Raji (cell line): ENCODE data around the gene PES1.

ENCODE experiments used
- POLR2A ChIP-seq: IDR thresholded peaks from 2 replicates; pipeline ENCODE4 v1.6.1; 2011; ENCODE audit warnings: low read depth, low read length, control low read depth; ENCODE audit not compliant: insufficient read depth

The PES1 gene

DNA sequence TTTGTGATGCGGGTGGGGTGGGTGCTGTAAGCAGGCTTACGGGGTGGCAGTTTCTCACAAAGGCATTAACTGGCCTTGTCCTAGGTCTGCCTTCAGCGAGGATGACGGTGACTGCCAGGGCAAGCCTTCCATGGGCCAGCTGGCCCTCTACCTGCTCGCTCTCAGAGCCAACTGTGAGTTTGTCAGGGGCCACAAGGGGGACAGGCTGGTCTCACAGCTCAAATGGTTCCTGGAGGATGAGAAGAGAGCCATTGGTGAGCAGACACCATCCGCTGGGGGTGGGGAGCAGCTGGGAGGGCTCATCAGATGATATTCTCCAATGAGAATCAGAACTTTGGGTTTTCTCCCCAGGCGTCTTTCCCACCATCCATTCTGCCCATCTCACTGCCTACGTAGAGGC, 21.1 kb upstream of the PES1 start:
- TF ChIP-seq POLR2A: no peak

DNA sequence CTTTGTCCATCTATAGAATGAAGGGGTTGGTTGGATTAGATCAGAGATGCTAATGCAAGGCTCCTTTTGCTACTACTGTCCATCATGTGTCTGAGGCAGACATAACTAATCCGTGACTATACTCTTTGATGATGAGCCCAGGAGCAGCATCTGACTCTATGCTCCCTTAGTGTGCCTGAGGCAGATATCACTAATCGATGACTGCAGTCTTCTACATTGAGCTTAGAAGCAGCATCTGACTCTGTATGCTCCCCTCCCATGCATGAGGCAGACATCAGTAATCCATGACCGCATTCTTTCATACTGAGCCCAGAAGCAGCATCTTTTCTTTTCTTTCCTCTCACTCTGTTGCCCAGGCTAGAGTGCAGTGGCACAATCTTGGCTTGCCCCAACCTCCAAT, 19.5 kb upstream of the PES1 start:
- TF ChIP-seq POLR2A: no peak

DNA sequence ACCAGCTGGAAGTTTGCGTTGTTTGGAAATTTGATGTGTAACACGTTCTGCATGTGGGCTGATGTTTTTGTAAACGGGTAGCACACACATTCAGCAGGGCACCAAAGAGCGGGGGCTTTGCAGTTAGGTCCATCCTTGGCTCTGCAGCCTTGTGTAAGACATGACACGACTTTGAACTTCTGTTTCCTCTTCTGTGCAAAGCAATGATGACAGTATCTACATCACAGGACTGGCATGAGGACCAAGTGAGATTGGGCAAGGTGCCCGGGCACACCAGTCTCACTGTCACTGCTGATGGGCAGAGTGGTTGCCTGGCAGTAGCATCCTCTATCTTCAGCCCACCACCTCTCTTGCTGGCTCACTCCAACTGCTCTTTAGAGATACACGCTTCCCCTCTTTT, 18.6 kb upstream of the PES1 start:
- TF ChIP-seq POLR2A: no peak

DNA sequence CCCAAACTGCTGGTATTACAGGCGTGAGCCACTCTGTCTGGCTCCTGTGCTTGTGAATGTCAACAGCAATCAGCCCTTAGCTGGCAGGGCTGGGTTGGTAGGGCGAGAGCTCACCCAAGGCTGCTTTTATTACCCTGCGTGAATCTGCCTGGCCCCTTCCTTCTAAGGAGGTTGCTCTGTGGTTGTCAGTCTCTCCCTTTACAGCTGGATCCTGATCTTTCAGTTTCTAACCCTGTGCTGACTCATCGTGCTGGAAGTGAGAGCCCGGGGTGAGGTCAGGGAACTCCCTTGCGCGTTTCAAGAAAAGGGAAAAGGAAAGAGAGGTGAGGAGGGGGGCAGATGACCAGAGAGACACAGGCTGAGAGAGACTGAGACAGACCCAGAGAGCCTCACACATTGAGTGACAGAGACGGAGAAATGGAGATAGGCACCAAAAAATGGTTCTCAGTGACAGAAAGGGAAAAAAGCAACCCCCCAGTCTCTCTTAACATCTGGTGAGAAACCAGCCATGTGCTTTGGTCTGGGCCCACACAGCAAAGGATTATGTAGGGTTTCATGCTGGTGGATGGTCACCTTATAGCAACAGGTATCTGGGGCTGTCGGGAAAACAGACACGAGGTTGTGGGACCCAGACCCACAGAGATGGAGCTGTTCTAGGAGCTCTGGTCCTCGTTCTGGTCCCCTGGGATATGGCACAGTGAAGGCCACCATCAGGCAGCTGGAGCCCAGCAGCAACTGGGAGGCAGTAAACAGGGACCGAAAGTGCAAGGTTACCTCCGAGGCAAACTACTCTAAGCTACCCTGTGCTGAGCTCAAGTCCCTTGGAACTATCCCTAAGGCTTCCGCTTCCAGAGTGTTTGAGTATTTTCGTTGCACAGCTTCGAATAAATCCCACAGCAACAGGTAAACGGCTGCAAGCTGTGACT, 17.8 kb upstream of the PES1 start:
- TF ChIP-seq POLR2A: no peak

DNA sequence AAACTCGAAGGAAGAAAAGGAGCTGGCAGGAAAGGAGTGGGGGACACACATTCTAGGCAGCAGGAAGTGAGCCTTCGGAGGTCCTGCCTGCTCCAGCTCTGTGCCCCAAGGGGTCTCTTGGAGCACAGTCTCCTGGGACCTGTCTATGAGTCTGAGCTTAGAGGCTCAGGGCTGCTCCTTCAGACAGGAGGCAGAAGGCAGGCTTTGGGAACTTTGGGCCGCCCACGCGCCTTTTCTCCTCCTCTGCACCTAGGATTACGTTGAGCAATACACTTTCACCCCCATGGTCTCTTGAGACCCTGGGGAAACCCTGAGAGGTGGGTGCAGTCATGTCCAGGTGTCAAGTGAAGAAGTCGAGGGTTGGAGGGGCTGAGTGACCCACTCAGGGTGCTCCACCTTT, 16.2 kb upstream of the PES1 start:
- TF ChIP-seq POLR2A: no peak

DNA sequence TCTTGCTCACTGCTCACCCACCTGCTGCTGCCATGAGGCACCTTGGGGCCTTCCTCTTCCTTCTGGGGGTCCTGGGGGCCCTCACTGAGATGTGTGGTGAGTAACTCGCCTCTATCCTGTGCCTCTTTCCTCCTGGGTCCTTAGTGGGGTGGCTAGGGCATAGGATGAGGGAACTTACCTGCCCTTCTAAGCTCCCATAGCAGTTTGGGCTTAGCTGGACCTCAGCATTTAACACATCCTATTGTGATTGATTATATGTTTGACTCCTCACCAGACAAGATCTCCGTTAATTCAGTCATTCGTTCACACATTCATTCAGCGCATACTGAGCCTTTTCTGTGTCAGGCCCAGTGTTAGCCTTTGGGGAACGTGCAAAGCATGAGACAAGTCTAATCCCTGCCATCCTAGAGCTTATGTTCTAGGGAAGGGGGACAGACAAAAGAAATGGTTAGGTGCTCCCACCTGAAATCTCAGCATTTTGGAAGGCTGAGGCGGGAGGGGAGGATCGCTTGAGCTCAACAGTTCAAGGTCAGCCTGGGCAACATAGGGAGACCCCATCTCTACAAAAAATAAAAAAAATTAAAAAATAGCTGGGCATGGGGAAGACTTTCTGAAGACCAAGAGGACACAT, 15.7 kb upstream of the PES1 start:
- no peak for TF ChIP-seq POLR2A

DNA sequence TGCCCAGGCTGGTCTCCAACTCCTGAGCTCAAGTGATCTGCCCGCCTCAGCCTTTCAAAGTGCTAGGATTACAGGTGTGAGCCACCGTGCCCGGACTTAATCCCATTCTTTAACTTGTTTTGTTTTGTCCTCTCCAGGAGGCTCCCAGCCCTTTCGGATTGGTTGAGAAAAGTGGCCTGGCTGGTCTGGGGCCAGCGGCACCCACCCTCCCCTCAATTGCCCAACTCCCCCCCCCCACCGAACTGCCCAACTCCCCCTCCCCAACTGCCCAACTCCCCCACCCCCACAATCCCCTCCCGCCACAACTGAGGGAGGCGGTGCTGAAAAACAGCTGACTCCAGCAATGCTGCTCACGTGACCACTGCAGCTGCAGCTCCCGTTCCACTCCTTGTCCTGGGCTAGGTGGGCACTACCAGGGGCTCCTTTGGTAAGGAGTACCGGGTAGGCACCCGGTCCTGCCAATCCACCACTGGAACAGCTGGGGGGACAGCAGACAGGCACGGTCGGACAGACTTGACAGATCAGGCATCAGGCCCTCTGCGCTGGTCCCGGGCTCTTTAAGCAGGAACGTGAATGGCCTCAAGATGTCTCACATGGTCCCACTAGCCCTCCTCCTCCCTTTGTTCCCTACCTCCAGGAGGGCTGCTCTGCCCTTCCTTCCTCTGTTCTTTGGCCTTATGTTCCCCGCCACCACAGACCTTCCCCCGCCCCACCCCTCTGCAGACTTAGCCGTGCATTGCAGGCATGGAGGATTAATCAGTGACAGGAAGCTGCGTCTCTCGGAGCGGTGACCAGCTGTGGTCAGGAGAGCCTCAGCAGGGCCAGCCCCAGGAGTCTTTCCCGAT, 15.0 kb upstream of the PES1 start, which contains the start of gene TCN2:
Gene TCN2 (plus strand): TSS at position 720 of the 845 bp plus-strand sequence. CDS start 158 bp downstream, outside the sequence.
- no peak for TF ChIP-seq POLR2A

DNA sequence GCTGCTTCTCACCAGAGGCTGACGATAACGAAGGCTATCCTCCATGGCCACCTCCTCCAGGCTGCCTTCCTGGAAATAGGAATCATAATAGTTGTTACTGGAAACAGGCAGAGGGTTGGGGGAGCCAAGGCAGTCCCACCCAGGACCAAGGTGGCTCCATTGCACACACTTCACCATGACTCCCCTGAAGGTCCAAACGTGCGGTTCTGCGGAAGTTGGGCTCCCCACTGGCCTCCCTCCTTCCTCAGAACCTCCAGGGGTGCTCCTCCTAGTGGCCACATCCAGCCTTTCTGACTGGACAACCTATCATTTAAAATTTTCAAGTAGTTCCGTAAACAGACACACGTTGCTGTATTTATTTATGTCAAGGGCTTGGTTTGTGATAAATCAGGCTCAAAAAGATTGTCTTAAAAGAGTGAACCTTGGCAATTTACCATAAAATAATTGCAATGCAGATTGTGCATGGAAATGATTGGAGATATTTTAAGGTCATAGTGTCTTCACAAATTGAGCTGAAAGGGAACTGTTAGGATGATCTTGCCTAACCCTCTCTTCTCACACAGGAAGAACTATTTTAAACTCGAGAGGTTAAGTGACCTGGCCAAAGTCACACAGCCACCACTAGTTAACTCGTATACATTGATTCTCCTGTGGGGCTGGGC, 13.9 kb upstream of the PES1 start:
- no peak for TF ChIP-seq POLR2A

DNA sequence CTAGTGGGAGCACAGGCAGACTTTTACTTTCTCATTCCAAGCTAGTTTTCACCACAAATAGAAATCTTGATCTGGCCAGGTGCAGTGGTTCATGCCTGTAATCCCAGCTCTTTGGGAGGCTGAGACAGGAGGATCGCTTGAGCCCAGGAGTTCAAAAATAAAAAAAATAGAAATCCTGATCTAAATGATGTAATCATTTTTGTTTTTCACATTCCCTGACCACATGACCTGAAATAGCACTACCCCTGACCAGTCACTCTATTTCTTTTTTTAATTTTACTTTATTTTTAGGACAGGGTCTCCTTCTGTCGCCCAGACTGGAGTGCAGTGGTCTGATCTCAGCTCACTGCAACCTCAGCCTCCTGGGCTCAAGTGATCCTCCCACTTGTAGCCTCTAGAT, 13.0 kb upstream of the PES1 start:
- TF ChIP-seq POLR2A: no peak

DNA sequence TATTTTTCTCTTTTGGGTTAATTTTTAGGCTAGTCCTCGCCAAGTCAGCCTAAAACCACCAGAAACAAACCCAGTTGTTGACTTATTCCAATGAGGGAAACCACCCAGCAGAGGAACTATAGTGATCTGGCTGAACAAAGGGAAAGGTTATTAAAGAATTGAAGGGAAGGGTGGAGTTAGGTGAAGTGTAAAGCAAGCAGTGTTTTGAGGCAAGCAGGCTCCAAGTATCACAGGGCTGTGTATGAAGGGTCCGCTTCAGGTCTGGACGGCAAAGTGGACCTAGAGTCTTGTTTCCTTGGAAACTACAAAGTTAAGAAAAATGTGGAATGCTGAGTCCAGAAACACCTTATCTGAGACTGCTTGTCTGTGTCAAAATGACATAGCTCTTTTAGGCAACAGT, 12.1 kb upstream of the PES1 start:
- no peak for TF ChIP-seq POLR2A

DNA sequence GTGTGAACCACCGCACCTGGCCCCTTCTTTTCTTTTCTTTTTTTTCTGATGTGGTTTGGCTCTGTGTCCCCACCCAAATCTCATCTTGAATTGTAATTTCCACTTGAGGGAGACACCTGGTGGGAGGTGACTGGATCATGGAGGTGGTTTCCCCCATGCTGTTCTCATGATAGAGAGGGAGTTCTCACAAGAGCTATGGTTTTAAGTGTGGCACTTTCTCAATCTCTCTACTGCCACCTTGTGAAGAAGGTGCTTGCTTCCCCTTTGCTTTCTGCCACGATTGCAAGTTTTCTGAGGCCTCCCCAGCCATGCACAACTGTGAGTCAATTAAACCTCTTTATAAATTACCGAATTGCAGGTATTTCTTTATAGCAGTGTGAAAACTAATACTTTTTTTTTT, 10.3 kb upstream of the PES1 start:
- TF ChIP-seq POLR2A: no peak

DNA sequence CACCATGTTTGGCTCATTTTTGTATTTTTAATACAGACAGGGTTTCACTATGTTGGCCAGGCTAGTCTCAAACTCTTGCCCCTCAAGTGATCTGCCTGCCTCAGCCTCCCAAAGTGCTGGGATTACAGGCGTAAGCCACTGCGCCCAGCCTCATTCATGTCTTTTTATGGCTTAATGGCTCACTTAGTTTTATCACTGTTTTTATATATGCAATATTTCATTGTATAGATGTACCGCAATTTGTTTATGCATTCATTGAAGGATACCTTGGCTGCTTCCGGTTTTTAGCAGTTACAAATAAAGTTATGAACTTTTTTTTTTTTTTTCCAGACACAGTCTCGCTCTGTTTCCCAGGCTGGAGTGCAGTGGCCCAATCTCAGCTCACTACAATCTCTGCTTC, 9.8 kb upstream of the PES1 start:
- no peak for TF ChIP-seq POLR2A

DNA sequence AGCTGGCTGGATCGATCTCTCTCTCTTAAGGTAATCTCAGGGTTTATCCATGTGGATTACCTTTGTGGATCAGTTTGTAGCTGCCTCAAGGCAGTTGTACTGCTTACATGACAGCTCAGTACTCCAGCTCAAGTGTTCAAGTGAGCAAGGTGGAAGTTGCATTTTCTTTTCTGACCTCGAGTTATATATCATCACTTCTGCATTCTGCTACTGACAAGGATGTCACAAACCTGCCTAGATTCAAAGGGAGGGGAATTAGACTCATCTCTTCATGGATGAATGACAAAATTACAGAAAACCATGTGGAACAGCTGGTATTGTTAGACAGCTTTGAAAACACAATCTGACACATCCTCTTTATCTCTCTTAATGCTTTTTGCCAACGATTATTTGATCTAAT, 9.2 kb upstream of the PES1 start:
- no peak for TF ChIP-seq POLR2A

DNA sequence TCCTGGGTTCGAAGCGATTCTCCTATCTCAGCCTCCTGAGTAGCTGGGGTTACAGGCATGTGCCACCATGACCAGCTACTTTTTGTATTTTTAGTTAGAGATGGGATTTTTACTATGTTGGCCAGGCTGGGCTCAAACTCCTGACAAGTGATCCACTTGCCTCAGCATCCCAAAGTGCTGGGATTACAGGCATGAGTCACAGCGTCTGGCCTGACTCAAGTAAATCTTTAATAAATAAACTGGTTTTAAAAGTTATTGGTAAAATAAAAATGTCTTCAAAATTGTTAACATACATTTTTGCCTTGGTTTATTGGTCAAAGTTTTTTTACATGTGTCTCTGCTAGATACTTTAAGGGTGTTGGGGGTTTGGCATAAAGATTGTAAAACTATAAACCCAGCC, 7.3 kb upstream of the PES1 start:
- no peak for TF ChIP-seq POLR2A

DNA sequence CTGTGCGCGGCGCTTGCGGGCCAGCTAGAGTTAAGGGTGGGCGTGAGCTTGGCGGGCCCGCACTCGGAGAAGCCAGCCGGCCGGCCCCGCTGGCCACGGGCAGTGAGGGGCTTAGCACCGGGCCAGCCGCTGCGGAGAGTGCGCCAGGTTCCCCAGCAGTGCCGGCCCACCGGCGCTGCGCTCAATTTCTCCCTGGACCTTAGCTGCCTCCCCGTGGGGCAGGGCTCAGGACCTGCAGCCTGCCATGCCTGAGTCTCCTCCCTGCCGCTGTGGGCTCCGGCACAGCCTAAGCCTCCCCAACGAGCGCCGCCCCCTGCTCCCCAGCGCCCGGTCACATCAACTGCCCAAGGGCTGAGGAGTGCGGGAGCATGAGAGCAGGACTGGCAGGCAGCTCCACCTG, 5.2 kb upstream of the PES1 start:
- no peak for TF ChIP-seq POLR2A
